GM23338 (cell line): ENCODE measurements around the gene AP1B1. TPM values are rescaled to one million over a fixed set of nuclear protein-coding genes. Genes with fewer than 3 reads are reported as not detected.
A peak's percentile ranks its signal among the peaks of the same experiment; 100 is the strongest.

Source experiments
- ATAC-seq: fragments of 200-7000 bp; cut with Tn5 transposase; 3 replicates; pipeline ENCODE4 v1.9.1; 2020
- DNase-seq: peaks from one replicate; pipeline ENCODE4 v3.0.0-alpha.2; 2015; ENCODE audit warnings: low spot score
- H2AFZ ChIP-seq: fragments of 200-600 bp; sonication (generic); 2 replicates; pipeline ENCODE4 v1.8.0; 2016; ENCODE audit warnings: antibody characterized with exemption, mild to moderate bottlenecking, moderate library complexity
- H3F3A ChIP-seq: fragments of 200-600 bp; sonication (generic); replicated peaks from 2 replicates; pipeline ENCODE4 v1.8.0; 2017; ENCODE audit warnings: antibody characterized with exemption, mixed run types, low read depth
- H3K27ac ChIP-seq: fragments of 200-600 bp; sonication (generic); 2 replicates; pipeline ENCODE4 v1.6.1; 2016; ENCODE audit warnings: low read depth
- H3K27me3 ChIP-seq: fragments of 200-600 bp; sonication (generic); 2 replicates; pipeline ENCODE4 v1.8.0; 2016; ENCODE audit warnings: mild to moderate bottlenecking, mixed run types, moderate library complexity; ENCODE audit not compliant: insufficient read depth
- H3K36me3 ChIP-seq: fragments of 200-600 bp; sonication (generic); 2 replicates; pipeline ENCODE4 v1.8.0; 2016; ENCODE audit warnings: mild to moderate bottlenecking; ENCODE audit not compliant: insufficient read depth
- H3K4me1 ChIP-seq: fragments of 200-600 bp; sonication (generic); 2 replicates; pipeline ENCODE4 v1.8.0; 2016; ENCODE audit warnings: mild to moderate bottlenecking, moderate library complexity; ENCODE audit not compliant: insufficient read depth
- H3K4me2 ChIP-seq: fragments of 200-600 bp; sonication (generic); 2 replicates; pipeline ENCODE4 v1.7.1; 2017; ENCODE audit warnings: mixed run types
- H3K4me3 ChIP-seq: fragments of 200-600 bp; sonication (generic); 2 replicates; pipeline ENCODE4 v1.6.1; 2016; ENCODE audit warnings: mixed run types
- H3K79me2 ChIP-seq: fragments of 200-600 bp; sonication (generic); replicated peaks from 2 replicates; pipeline ENCODE4 v1.8.0; 2017; ENCODE audit warnings: mild to moderate bottlenecking; ENCODE audit not compliant: insufficient read depth
- H3K9me2 ChIP-seq: fragments of 200-600 bp; sonication (generic); 2 replicates; pipeline ENCODE4 v1.8.0; 2017; ENCODE audit not compliant: insufficient read depth
- H4K20me1 ChIP-seq: fragments of 200-600 bp; sonication (generic); replicated peaks from 2 replicates; pipeline ENCODE4 v1.8.0; 2017; ENCODE audit warnings: mild to moderate bottlenecking; ENCODE audit not compliant: insufficient read depth
- H3K27ac Mint-ChIP-seq: 2 replicates; pipeline ENCODE4 v1.8.0; 2020; ENCODE audit warnings: inconsistent platforms, mild to moderate bottlenecking, moderate library complexity, mixed read lengths
- H3K27me3 Mint-ChIP-seq: 3 replicates; pipeline ENCODE4 v1.8.0; 2022; ENCODE audit warnings: low read depth, mild to moderate bottlenecking, moderate library complexity, mixed read lengths, inconsistent platforms; ENCODE audit not compliant: insufficient read depth, poor library complexity
- H3K36me3 Mint-ChIP-seq: 3 replicates; pipeline ENCODE4 v1.8.0; 2021; ENCODE audit warnings: low read depth, mild to moderate bottlenecking, inconsistent platforms, moderate library complexity, mixed read lengths
- H3K4me1 Mint-ChIP-seq: 3 replicates; pipeline ENCODE4 v1.8.0; 2020; ENCODE audit warnings: mild to moderate bottlenecking, inconsistent platforms, mixed read lengths
- H3K4me3 Mint-ChIP-seq: 3 replicates; pipeline ENCODE4 v1.8.0; 2021; ENCODE audit warnings: moderate library complexity, mild to moderate bottlenecking, inconsistent platforms, mixed read lengths
- H3K9me3 Mint-ChIP-seq: 3 replicates; pipeline ENCODE4 v1.8.0; 2020; ENCODE audit warnings: moderate library complexity, mild to moderate bottlenecking, inconsistent platforms, mixed read lengths
- CTCF ChIP-seq, 2 experiments: fragments of 200-600 bp in 1 of 2; sonication (generic) in 1 of 2; conservative IDR thresholded peaks; 2 replicates each; pipeline versions ENCODE4 v1.5.1 to v1.6.1; 2016 to 2017; ENCODE audit warnings: antibody characterized with exemption in 2 of 2, low read depth in 2 of 2, mild to moderate bottlenecking in 2 of 2, moderate library complexity in 1 of 2
- NANOG ChIP-seq: IDR thresholded peaks from 2 replicates; pipeline ENCODE4 v1.6.1; 2016; ENCODE audit warnings: antibody characterized with exemption, borderline replicate concordance
- ZNF462 ChIP-seq: fragments of 250-450 bp; sonication (Bioruptor Pico); IDR thresholded peaks from 2 replicates; pipeline ENCODE4 v1.5.0; 2020; ENCODE audit warnings: mild to moderate bottlenecking, moderate library complexity
- polyA plus RNA-seq: library from polyadenylated mRNA; unstranded; fragments of >200 nt; fragmentation: Nextera tagmentation; extraction: Ambion mirVana; gene quantifications from 2 replicates; pipeline ENCODE4 v1.2.1, GENCODE V29; 2016
- total RNA-seq: library from RNA; depleted of rRNA; stranded (reverse); fragments of >200 nt; shearing (Covaris generic); gene quantifications from 2 replicates; pipeline ENCODE4 v1.2.3, GENCODE V29; 2014

AP1B1 gene
- total and polyA plus RNA-seq, 2 experiments from 2014 or later = 19.5 to 74.4 TPM

GRCh38 chr22:29306175-29306834 is 82.1 kb downstream of the AP1B1 start, which contains the start of gene GAS2L1:
Gene GAS2L1 (plus strand): TSS chr22:29306650. CDS start chr22:29308106, 1,456 bp downstream.
- Mint-ChIP-seq H3K27ac (peak within 1 kb of the TSS; percentile 80), H3K4me1 (peaks cover 31% of the 10 kb centered on the region), H3K36me3 (peaks cover 2% of the 10 kb centered on the region; the same call in 1 of the 3 replicates), H3K9me3 (no peaks in the 10 kb centered on the region), H3K27me3 (peaks cover 21% of the 10 kb centered on the region), H3K4me3 (peak within 1 kb of the TSS; percentile 84)
- TF ChIP-seq CTCF (conservative IDR thresholded peaks at IDR 0.05; ENCODE audit: low read depth in 2 of 2) (peak in 1 of 2 experiments; percentile 34; a peak in 2 of 4 replicates), ZNF462 (CRISPR knock-in tag) (0 out of 2 replicates have a peak, but pooled peaks have one; percentile 14), NANOG (no peak)
- Histone ChIP-seq H3K9me2 (no peaks in the 10 kb centered on the region), H3K4me2 (peak within 1 kb of the TSS; percentile 97), H3K79me2 (no peaks in the 10 kb centered on the region), H4K20me1 (no peaks in the 10 kb centered on the region), H2AFZ (peak within 1 kb of the TSS; percentile 99), H3K4me1 (peaks cover 10% of the 10 kb centered on the region; the same call in 1 of the 2 replicates), H3F3A (peaks cover 20% of the 10 kb centered on the region), H3K27ac (peak within 1 kb of the TSS; percentile 84), H3K36me3 (no peaks in the 10 kb centered on the region), H3K27me3 (no peaks in the 10 kb centered on the region), H3K4me3 (peak within 1 kb of the TSS; percentile 88)
- ATAC-seq (peak; percentile 30), DNase-seq (peak; percentile 80)
